K562 (cell line): ENCODE measurements around the gene PLA2G2C. TPM values are rescaled to one million over a fixed set of nuclear protein-coding genes. Genes with fewer than 3 reads are reported as not detected.

Source experiments
- ATF1 ChIP-seq, 2 experiments: fragments of 450-650 bp in 1 of 2; IDR thresholded peaks; 2 replicates each; pipeline ENCODE4 v1.6.1; 2016; ENCODE audit warnings: missing compliant biosample characterization in 1 of 2, missing genetic modification characterization in 1 of 2
- BCL6 ChIP-seq: fragments of 250-450 bp; sonication (Bioruptor Pico); IDR thresholded peaks from 2 replicates; pipeline ENCODE4 v1.4.0; 2020
- BDP1 ChIP-seq: IDR thresholded peaks from 3 replicates; pipeline ENCODE4 v1.6.1; 2011; ENCODE audit not compliant: insufficient read length, insufficient read depth
- BRF1 ChIP-seq: IDR thresholded peaks from 3 replicates; pipeline ENCODE4 v1.6.1; 2011; ENCODE audit warnings: borderline replicate concordance, mild to moderate bottlenecking; ENCODE audit not compliant: insufficient read length; ENCODE audit errors: extremely low read depth
- CCNT2 ChIP-seq: IDR thresholded peaks from 2 replicates; pipeline ENCODE4 v1.6.1; 2011; ENCODE audit warnings: borderline replicate concordance, low read depth, mild to moderate bottlenecking, moderate library complexity, mixed read lengths, low read length; ENCODE audit not compliant: insufficient read length; ENCODE audit errors: extremely low read depth
- CHD1 ChIP-seq: fragments of 200-600 bp; sonication (generic); IDR thresholded peaks from one replicate; pipeline ENCODE4 v1.6.1; 2012; ENCODE audit warnings: mild to moderate bottlenecking, moderate library complexity, low read length, inconsistent platforms
- ETV5 ChIP-seq: sonication (generic); formaldehyde crosslinking; IDR thresholded peaks from 2 replicates; pipeline ENCODE4 v1.4.0; 2020; ENCODE audit warnings: low read depth, mild to moderate bottlenecking, missing genetic modification reagents
- FOSL1 ChIP-seq: fragments of 200-800 bp; sonication (Bioruptor generic); conservative IDR thresholded peaks from 2 replicates; pipeline ENCODE4 v1.6.1; 2016; ENCODE audit warnings: missing genetic modification characterization, missing compliant biosample characterization
- HMGXB4 ChIP-seq: sonication (generic); formaldehyde crosslinking; IDR thresholded peaks from 2 replicates; pipeline ENCODE4 v1.8.1; 2023; ENCODE audit warnings: mild to moderate bottlenecking, missing genetic modification reagents
- MBD1 ChIP-seq: fragments of 250-450 bp; sonication (Bioruptor Pico); IDR thresholded peaks from 2 replicates; pipeline ENCODE4 v1.8.0; 2022; ENCODE audit warnings: inconsistent platforms
- NFYB ChIP-seq: IDR thresholded peaks from 2 replicates; pipeline ENCODE4 v1.6.1; 2011; ENCODE audit warnings: mild to moderate bottlenecking, moderate library complexity; ENCODE audit not compliant: insufficient read length; ENCODE audit errors: extremely low read depth
- PHB2 ChIP-seq: fragments of 450-650 bp; IDR thresholded peaks from 2 replicates; pipeline ENCODE4 v1.6.1; 2017; ENCODE audit warnings: low read depth
- PKNOX1 ChIP-seq: fragments of 450-650 bp; IDR thresholded peaks from 2 replicates; pipeline ENCODE4 v1.6.1; 2016
- POLR2A ChIP-seq: fragments of 450-650 bp; conservative IDR thresholded peaks from 2 replicates; pipeline ENCODE4 v1.6.1; 2016
- POLR2B ChIP-seq: fragments of 450-650 bp; IDR thresholded peaks from 2 replicates; pipeline ENCODE4 v1.6.1; 2018; ENCODE audit warnings: low read depth; ENCODE audit not compliant: partially characterized antibody
- RFX1 ChIP-seq: fragments of 450-650 bp; IDR thresholded peaks from 2 replicates; pipeline ENCODE4 v1.6.1; 2016; ENCODE audit warnings: mild to moderate bottlenecking, moderate library complexity
- SREBF1 ChIP-seq: fragments of 150-350 bp; IDR thresholded peaks from 2 replicates; pipeline ENCODE4 v1.6.1; 2014; ENCODE audit warnings: antibody characterized with exemption, low read depth, low read length, borderline replicate concordance
- TEAD1 ChIP-seq, 2 experiments: fragments of 450-650 bp in 1 of 2; sonication (generic) in 1 of 2; formaldehyde crosslinking; IDR thresholded peaks; 2 replicates each; pipeline versions ENCODE4 v1.4.0 to v1.8.0; 2020 to 2022; ENCODE audit warnings: mild to moderate bottlenecking in 2 of 2, missing genetic modification reagents in 1 of 2
- THRA ChIP-seq: fragments of 450-650 bp; IDR thresholded peaks from 2 replicates; pipeline ENCODE4 v1.6.1; 2017; ENCODE audit warnings: mild to moderate bottlenecking, moderate library complexity
- ZNF347 ChIP-seq: fragments of 450-650 bp; formaldehyde crosslinking; IDR thresholded peaks from 2 replicates; pipeline ENCODE4 v1.4.0; 2020; ENCODE audit warnings: low read depth, mild to moderate bottlenecking, moderate library complexity
- ZNF583 ChIP-seq: fragments of 250-450 bp; sonication (Bioruptor Pico); IDR thresholded peaks from 2 replicates; pipeline ENCODE4 v1.4.0; 2020
- ZNF655 ChIP-seq: fragments of 250-450 bp; sonication (Bioruptor Pico); IDR thresholded peaks from 2 replicates; pipeline ENCODE4 v1.5.0; 2021
- ZSCAN29 ChIP-seq: fragments of 450-650 bp; IDR thresholded peaks from 2 replicates; pipeline ENCODE4 v1.6.1; 2017
- polyA plus RNA-seq, 8 experiments: library from polyadenylated mRNA; depleted of rRNA in 4 of 8; stranded (reverse) in 5 of 8; unstranded in 3 of 8; fragments of >200 nt; fragmentation: Nextera tagmentation in 2 of 8; fragmentation: Illumina TruSeq in 1 of 8; extraction: Ambion mirVana in 2 of 8; extraction: Trizol in 1 of 8; gene quantifications; 2 replicates each; pipeline versions ENCODE4 v1.2.1 to v1.2.3, GENCODE V29; 2011 to 2014; ENCODE audit warnings: inconsistent platforms in 1 of 8, missing spikeins in 1 of 8
- total RNA-seq, 7 experiments: library from RNA; depleted of rRNA in 6 of 7; stranded (reverse); fragments of >200 nt in 6 of 7; fragmentation: Illumina TruSeq in 2 of 7; extraction: Trizol in 2 of 7; gene quantifications; 2 replicates each; pipeline versions ENCODE4 v1.2.1 to v1.2.3, GENCODE V29; 2011 to 2021; ENCODE audit warnings: low replicate concordance in 1 of 7

The PLA2G2C gene
- total and polyA plus RNA-seq, 9 of the 15 experiments (the other 6 are each of a cell fraction or from before 2014, with no cell fraction given) = 0.14 to 0.49 (median 0.21) TPM

GRCh38 chr1:20212685-20213331, 26.5 kb upstream of the PLA2G2C start (continued):
- TF ChIP-seq THRA (no peak), PHB2 (no peak), CHD1 (no peak), ZNF583 (CRISPR knock-in tag) (no peak), SREBF1 (no peak), RFX1 (no peak), BRF1 (no peak), MBD1 (no peak), POLR2A (no peak), CCNT2 (no peak), ZNF655 (CRISPR knock-in tag) (no peak), NFYB (no peak), PKNOX1 (peak; percentile 63), ZNF347 (CRISPR knock-in tag) (no peak), ZSCAN29 (no peak), ETV5 (CRISPR knock-in tag) (no peak), FOSL1 (peak; percentile 20; the same call in 1 of the 2 replicates), BCL6 (CRISPR knock-in tag) (no peak), HMGXB4 (CRISPR knock-in tag) (no peak), TEAD1 (CRISPR knock-in tag; IDR thresholded peaks at IDR 0.05) (no peak), BDP1 (no peak), ATF1 (CRISPR knock-in tag; IDR thresholded peaks at IDR 0.05) (no peak), ATF1 (tag; IDR thresholded peaks at IDR 0.05) (peak; percentile 31; the same call in 1 of the 2 replicates), POLR2B (no peak)
